Astrocyte (in vitro differentiated cells and primary cell): ENCODE data around the gene CTNNA3.

ENCODE experiments used
- CTCF ChIP-seq: IDR thresholded peaks from 2 replicates; pipeline ENCODE4 v1.5.1; 2011; ENCODE audit warnings: low read depth, mild to moderate bottlenecking, inconsistent platforms, low read length, moderate library complexity; ENCODE audit not compliant: insufficient read depth
- EZH2 ChIP-seq: IDR thresholded peaks from 2 replicates; pipeline ENCODE4 v1.6.1; 2012; ENCODE audit warnings: mild to moderate bottlenecking, low read length, inconsistent platforms; ENCODE audit not compliant: insufficient read depth

GRCh38 chr10:66218289-66218688, 1477.7 kb downstream of the CTNNA3 start:
- TF ChIP-seq CTCF, result no peak
- no peak for TF ChIP-seq EZH2
